Thymus (tissue), 11 donors: ENCODE measurements around the gene CCR8. TPM values are rescaled to one million over a fixed set of nuclear protein-coding genes. Genes with fewer than 3 reads are reported as not detected.

Source experiments
- DNase-seq, 9 donors: peaks; one replicate each; pipeline ENCODE4 v3.0.0-alpha.2; 2013; ENCODE audit warnings: low spot score in 9 of 9, low read depth in 6 of 9, missing footprints in 1 of 9
- H3K27ac ChIP-seq, 2 donors: one replicate each; pipeline ENCODE4 v1.5.1; 2013; ENCODE audit warnings: control low read depth in 1 of 2, low read depth in 1 of 2, low read length in 1 of 2, mild to moderate bottlenecking in 1 of 2, moderate library complexity in 1 of 2
- H3K27me3 ChIP-seq, 2 donors: one replicate each; pipeline ENCODE4 v1.5.1; 2013; ENCODE audit warnings: low read length in 1 of 2; ENCODE audit not compliant: control insufficient read depth in 2 of 2, insufficient read depth in 1 of 2
- H3K36me3 ChIP-seq, 2 donors: one replicate each; pipeline ENCODE4 v1.5.1; 2013; ENCODE audit warnings: low read length in 1 of 2, mild to moderate bottlenecking in 1 of 2, moderate library complexity in 1 of 2; ENCODE audit not compliant: control insufficient read depth in 2 of 2, insufficient read depth in 2 of 2
- H3K4me1 ChIP-seq, 2 donors: one replicate each; pipeline ENCODE4 v1.5.1; 2013; ENCODE audit warnings: low read length in 2 of 2; ENCODE audit not compliant: control insufficient read depth in 2 of 2, insufficient read depth in 2 of 2
- H3K4me3 ChIP-seq, 2 donors: one replicate each; pipeline ENCODE4 v1.5.1; 2013; ENCODE audit warnings: low read length in 2 of 2, control low read depth in 1 of 2, mild to moderate bottlenecking in 1 of 2
- H3K9me3 ChIP-seq, 2 donors: one replicate each; pipeline ENCODE4 v1.5.1; 2013; ENCODE audit warnings: low read length in 1 of 2, mild to moderate bottlenecking in 1 of 2; ENCODE audit not compliant: control insufficient read depth in 2 of 2, insufficient read depth in 1 of 2
- WGBS: extraction: QIAGEN DNeasy Blood & Tissue Kit; methylation state at CpG from one replicate; pipeline ENCODE4 v1.1.7; 2013; 5-methylcytosine and 5-hydroxymethylcytosine counted together
- polyA plus RNA-seq: library from polyadenylated mRNA; stranded (reverse); fragments of 200-250 nt; gene quantifications from one replicate; pipeline ENCODE4 v1.2.3, GENCODE V29; 2013
- total RNA-seq: library from RNA; stranded (reverse); fragments of 120-200 nt; gene quantifications from one replicate; pipeline ENCODE4 v1.2.4, GENCODE V29; 2013
- donor health status: healthy.

The CCR8 gene
- total and polyA plus RNA-seq, 2 donors: 1.8 to 2.1 TPM

GRCh38 chr3:39287216-39288164, 42.0 kb upstream of the CCR8 start:
- DNase-seq: no peak
- Histone ChIP-seq H3K27me3 (no peaks in the 10 kb centered on the region), H3K4me3 (no peak overlapping the region), H3K27ac (no peak overlapping the region), H3K4me1 (peaks cover 3 to 43% of the 10 kb centered on the region in 2 donors), H3K36me3 (no peaks in the 10 kb centered on the region), H3K9me3 (no peaks in the 10 kb centered on the region)
- WGBS: 87% methylated on average over 8 of the region's 8 CpGs

- Histone ChIP-seq H3K4me1 (peaks cover 7 to 51% of the 10 kb centered on the region in 2 donors), H3K9me3 (no peaks in the 10 kb centered on the region), H3K27ac (no peak overlapping the region), H3K4me3 (no peak overlapping the region), H3K27me3 (no peaks in the 10 kb centered on the region), H3K36me3 (no peaks in the 10 kb centered on the region)
- WGBS: 5% methylated on average over 3 of the region's 3 CpGs
- DNase-seq: peak; percentile 70 to 93 (median 84)
Observed at GRCh38 chr3:39288300-39288808, 41.2 kb upstream of the CCR8 start.

GRCh38 chr3:39289107-39289506, 40.4 kb upstream of the CCR8 start:
- no peak overlapping the region for H3K27ac ChIP-seq
- no peak for DNase-seq
- H3K27me3 ChIP-seq: no peaks in the 10 kb centered on the region
- no peaks in the 10 kb centered on the region for H3K9me3 ChIP-seq
- 94% methylated on average over 4 of the region's 4 CpGs for WGBS
- peaks cover 8 to 57% of the 10 kb centered on the region in 2 donors for H3K4me1 ChIP-seq
- H3K4me3 ChIP-seq: no peak overlapping the region
- H3K36me3 ChIP-seq: no peaks in the 10 kb centered on the region

GRCh38 chr3:39290255-39290654, 39.3 kb upstream of the CCR8 start:
- Histone ChIP-seq H3K4me1 (peaks cover 20 to 61% of the 10 kb centered on the region in 2 donors), H3K4me3 (no peak overlapping the region), H3K36me3 (no peaks in the 10 kb centered on the region), H3K27ac (peak overlapping the region in 1 of 2 donors; percentile 21), H3K27me3 (no peaks in the 10 kb centered on the region), H3K9me3 (no peaks in the 10 kb centered on the region)
- no peak for DNase-seq
- WGBS: 69% methylated on average over 4 of the region's 4 CpGs

GRCh38 chr3:39291903-39292329, 37.6 kb upstream of the CCR8 start:
- 37% methylated on average over 5 of the region's 5 CpGs for WGBS

GRCh38 chr3:39292961-39293360, 36.5 kb upstream of the CCR8 start:
- H3K27me3 ChIP-seq: no peaks in the 10 kb centered on the region
- 88% methylated on average over 4 of the region's 4 CpGs for WGBS
- peak overlapping the region in 1 of 2 donors; percentile 54 for H3K27ac ChIP-seq
- peaks cover 28 to 74% of the 10 kb centered on the region in 2 donors for H3K4me1 ChIP-seq
- H3K4me3 ChIP-seq: no peak overlapping the region
- DNase-seq: no peak
- H3K36me3 ChIP-seq: no peaks in the 10 kb centered on the region
- H3K9me3 ChIP-seq: peaks cover 0 to under 1% of the 10 kb centered on the region in 2 donors

More at GRCh38 chr3:39291903-39292329, 37.6 kb upstream of the CCR8 start:
- no peak overlapping the region for H3K27ac ChIP-seq
- H3K4me3 ChIP-seq: no peak overlapping the region
- DNase-seq: peak in 7 of 9 donors; percentile 43 to 80 (median 62)
- no peaks in the 10 kb centered on the region for H3K27me3 ChIP-seq
- peaks cover 28 to 74% of the 10 kb centered on the region in 2 donors for H3K4me1 ChIP-seq
- H3K36me3 ChIP-seq: no peaks in the 10 kb centered on the region
- H3K9me3 ChIP-seq: no peaks in the 10 kb centered on the region

GRCh38 chr3:39294446-39295183, 34.9 kb upstream of the CCR8 start:
- WGBS: 33% methylated on average over 10 of the region's 10 CpGs
- Histone ChIP-seq H3K27me3 (no peaks in the 10 kb centered on the region), H3K9me3 (peaks cover 3 to 10% of the 10 kb centered on the region in 2 donors), H3K36me3 (no peaks in the 10 kb centered on the region), H3K4me1 (peaks cover 25 to 62% of the 10 kb centered on the region in 2 donors), H3K4me3 (no peak overlapping the region), H3K27ac (peak overlapping the region; percentile 59 to 61)
- peak in 3 of 9 donors; percentile 37 to 78 (median 53) for DNase-seq

- H3K27me3 ChIP-seq: no peaks in the 10 kb centered on the region
- H3K4me1 ChIP-seq: peaks cover 25 to 55% of the 10 kb centered on the region in 2 donors
- no peaks in the 10 kb centered on the region for H3K36me3 ChIP-seq
- H3K27ac ChIP-seq: peak overlapping the region in 1 of 2 donors; percentile 59
- H3K9me3 ChIP-seq: peaks cover 3 to 10% of the 10 kb centered on the region in 2 donors
- 94% methylated on average over 5 of the region's 5 CpGs for WGBS
- H3K4me3 ChIP-seq: no peak overlapping the region
- DNase-seq: peak in 1 of 9 donors; percentile 18
Observed at GRCh38 chr3:39295184-39295775, 34.2 kb upstream of the CCR8 start.
